HG03060 (cell line): Measurements from ENCODE around the gene KAT6B.
A peak's percentile ranks its signal among the peaks of the same experiment; 100 is the strongest.
"Not testable (repeated sequence)": the region's sequence is repeated elsewhere in the genome, so short reads cannot be mapped to it uniquely, and the experiment has no call there.

Source experiments
- ATAC-seq: cut with Tn5 transposase; IDR thresholded peaks from one replicate; pipeline ENCODE4 v1.9.1; 2021; ENCODE audit warnings: low read depth, moderate number of reproducible peaks; ENCODE audit not compliant: unreplicated experiment

The KAT6B gene

DNA sequence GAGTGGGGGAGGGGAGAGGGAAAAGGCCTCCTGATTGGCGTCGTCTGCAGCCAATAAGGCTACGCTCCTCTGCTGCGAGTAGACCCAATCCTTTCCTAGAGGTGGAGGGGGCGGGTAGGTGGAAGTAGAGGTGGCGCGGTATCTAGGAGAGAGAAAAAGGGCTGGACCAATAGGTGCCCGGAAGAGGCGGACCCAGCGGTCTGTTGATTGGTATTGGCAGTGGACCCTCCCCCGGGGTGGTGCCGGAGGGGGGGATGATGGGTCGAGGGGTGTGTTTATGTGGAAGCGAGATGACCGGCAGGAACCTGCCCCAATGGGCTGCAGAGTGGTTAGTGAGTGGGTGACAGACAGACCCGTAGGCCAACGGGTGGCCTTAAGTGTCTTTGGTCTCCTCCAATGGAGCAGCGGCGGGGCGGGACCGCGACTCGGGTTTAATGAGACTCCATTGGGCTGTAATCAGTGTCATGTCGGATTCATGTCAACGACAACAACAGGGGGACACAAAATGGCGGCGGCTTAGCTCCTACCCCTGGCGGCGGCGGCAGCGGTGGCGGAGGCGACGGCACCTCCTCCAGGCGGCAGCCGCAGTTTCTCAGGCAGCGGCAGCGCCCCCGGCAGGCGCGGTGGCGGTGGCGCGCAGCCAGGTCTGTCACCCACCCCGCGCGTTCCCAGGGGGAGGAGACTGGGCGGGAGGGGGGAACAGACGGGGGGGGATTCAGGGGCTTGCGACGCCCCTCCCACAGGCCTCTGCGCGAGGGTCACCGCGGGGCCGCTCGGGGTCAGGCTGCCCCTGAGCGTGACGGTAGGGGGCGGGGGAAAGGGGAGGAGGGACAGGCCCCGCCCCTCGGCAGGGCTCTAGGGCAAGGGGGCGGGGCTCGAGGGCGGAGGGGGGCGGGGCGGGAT lies at the start of gene KAT6B:
KAT6B (plus strand) TSS at position 459 of the 903 bp plus-strand sequence. CDS start 16,258 bp downstream, outside the sequence.
- peak; percentile 92 for ATAC-seq

DNA sequence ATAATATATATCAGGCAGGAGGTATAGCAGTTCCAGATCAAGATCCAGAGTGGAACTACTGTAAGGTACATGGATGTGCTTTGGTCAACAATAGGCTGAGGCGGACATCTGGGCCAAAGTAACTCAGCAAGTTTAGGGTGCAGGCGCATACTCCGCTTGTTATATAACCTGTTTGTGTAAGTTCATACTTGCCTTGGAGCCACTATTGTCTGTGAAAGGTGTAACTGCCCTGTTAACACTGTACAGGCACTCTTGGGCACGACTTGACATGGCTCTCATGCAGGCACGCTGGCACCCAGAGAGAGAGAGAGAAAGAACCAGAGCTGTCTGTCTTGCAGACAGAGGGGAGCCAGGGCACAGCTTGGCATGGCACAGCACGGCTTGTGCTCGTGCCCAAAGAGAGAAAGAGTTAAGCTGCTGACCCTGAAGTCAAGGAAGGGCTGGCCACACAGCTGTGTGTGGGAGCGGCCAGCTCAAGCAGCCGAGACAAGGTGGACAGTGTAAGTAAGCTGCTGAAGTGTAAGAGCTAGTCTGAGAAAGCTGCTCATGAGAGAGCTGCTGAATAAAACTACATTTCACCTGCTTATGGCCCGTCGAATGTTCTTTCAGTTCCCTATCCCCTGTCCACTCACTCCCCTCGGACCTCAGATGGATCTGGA lies 47.8 kb upstream of the KAT6B start:
- ATAC-seq, result no peak

GRCh38 chr10:74781870-74782269 lies 44.5 kb upstream of the KAT6B start:
- ATAC-seq, result not testable (repeated sequence)

- no peak for ATAC-seq
Measured at GRCh38 chr10:74784462-74784861, 41.9 kb upstream of the KAT6B start.

- ATAC-seq, result no peak
Measured at GRCh38 chr10:74786126-74786525, 40.3 kb upstream of the KAT6B start.

- no peak for ATAC-seq
Measured at GRCh38 chr10:74787457-74787856, 38.9 kb upstream of the KAT6B start.

DNA sequence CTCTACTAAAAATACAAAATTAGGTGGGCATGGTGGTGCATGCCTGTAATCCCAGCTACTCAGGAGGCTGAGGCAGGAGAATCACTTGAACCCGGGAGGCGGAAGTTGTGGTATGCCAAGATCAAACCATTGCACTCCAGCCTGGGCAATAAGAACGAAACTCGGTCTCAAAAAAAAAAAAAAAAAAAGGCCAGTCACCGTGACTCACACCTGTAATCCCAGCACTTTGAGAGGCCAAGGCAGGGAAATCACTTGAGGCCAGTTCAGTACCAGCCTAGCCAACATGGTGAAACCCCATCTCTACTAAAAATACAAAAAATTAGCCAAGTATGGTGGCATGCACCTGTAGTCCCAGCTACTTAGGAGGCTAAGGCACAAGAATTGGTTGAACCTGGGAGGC lies 34.4 kb upstream of the KAT6B start:
- ATAC-seq, result not testable (repeated sequence)

- no peak for ATAC-seq
Measured at GRCh38 chr10:74792726-74793125, 33.7 kb upstream of the KAT6B start.

DNA sequence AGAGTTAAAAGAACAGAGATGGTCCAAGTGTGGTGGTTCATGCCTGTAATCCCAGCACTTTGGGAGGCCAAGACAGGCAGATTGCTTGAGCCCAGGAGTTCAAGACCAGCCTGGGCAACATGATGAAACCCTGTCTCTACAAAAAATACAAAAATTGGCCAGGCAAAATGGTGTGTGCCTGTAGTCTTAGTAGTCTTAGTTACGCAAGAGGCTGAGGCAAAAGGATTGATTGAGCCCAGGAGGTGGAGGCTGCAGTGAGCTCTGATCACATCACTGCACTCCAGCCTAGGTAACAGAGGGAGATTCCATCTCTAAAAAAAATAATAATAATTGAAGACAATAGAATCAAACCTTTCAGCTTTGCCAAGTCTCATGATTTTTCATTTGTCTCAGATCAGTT lies 33.2 kb upstream of the KAT6B start:
- not testable (repeated sequence) for ATAC-seq

DNA sequence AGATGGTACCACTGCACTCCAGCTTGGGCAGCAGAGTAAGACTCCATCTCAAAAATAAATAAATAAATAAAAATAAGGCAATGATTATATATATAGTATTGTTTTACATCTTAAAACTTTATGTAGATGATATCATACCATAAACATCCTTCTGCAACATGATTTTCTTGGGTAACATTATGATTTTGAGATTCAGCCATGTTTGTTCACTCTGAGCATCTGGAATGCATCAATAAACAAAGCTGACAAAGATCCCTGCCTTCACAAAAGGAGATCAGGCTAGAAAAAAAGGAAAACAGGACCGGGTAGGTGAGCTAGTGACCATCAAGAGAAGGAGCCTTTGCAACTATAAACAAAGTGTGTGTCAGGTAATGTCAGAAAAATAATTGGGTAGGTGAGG lies 31.9 kb upstream of the KAT6B start:
- no peak for ATAC-seq

- ATAC-seq, result no peak
Measured at GRCh38 chr10:74797550-74797949, 28.9 kb upstream of the KAT6B start.

- no peak for ATAC-seq
Measured at GRCh38 chr10:74799721-74800221, 26.6 kb upstream of the KAT6B start.

DNA sequence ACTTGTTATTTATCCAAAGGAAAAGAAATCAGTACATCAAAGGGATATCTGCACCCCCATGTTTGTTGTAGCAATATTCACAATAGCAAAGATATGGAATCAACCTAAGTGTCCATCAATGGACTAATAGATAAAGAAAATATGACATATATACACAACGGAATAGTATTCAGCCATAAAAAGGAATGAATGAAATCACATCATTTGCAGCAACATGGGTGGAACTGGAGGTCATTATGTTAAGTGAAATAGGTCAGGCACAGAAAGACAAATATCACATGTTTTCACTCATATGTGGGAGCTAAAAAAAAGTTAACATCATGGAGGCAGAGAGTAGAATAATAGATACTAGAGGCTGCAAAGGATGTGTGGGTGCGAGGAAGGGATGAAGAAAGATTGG lies 25.0 kb upstream of the KAT6B start:
- ATAC-seq, result no peak

DNA sequence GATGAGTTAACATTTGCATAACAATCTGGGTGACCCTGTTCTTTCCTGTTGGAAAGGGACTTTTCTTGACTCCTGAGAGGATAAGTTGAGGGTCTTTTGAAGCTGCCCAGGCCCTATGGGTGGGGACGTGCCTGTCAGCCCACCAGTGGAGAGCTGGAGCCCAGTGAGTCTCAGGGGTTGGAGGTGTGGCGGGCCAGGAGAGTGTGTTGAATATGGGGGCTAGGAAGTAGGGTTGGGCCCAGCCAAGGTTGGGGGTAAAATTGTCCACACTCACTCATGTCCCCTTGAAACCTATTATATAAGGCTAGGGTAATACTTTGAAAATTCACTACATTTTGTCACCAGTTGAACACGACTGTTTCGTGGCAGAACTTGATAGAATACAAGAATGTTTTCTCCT lies 17.9 kb upstream of the KAT6B start:
- no peak for ATAC-seq

GRCh38 chr10:74810087-74810486 lies 16.3 kb upstream of the KAT6B start:
- ATAC-seq, result no peak

- no peak for ATAC-seq
Measured at GRCh38 chr10:74813381-74814259, 12.8 kb upstream of the KAT6B start.

- ATAC-seq, result no peak
Measured at GRCh38 chr10:74814797-74815196, 11.6 kb upstream of the KAT6B start.

GRCh38 chr10:74816824-74817498 lies 9.4 kb upstream of the KAT6B start:
- no peak for ATAC-seq

GRCh38 chr10:74821501-74821900 lies 4.9 kb upstream of the KAT6B start:
- no peak for ATAC-seq

- ATAC-seq, result no peak
Measured at GRCh38 chr10:74822101-74822500, 4.3 kb upstream of the KAT6B start.
